Hematopoietic multipotent progenitor cell treated with erythropoietin and hydrocortisone succinate and interleukin-3 and kit ligand, for 8 days (in vitro differentiated cells): ENCODE results near the gene WIPI1.
A peak's percentile ranks its signal among the peaks of the same experiment; 100 is the strongest.
"Not testable (repeated sequence)": the region's sequence is repeated elsewhere in the genome, so short reads cannot be mapped to it uniquely, and the experiment has no call there.

Source experiments
- DNase-seq: peaks from one replicate; pipeline ENCODE4 v3.0.0-alpha.2; 2015

The WIPI1 gene

GRCh38 chr17:68457168-68457538, at the start of gene WIPI1:
Gene WIPI1, minus strand, starts transcription at chr17:68457496. Its CDS starts 75 bp downstream, at chr17:68457421.
- DNase-seq = peak; percentile 54

GRCh38 chr17:68505951-68506350, 48.7 kb upstream of the WIPI1 start:
- DNase-seq = no peak

GRCh38 chr17:68501074-68501473, 43.8 kb upstream of the WIPI1 start:
- no peak for DNase-seq

GRCh38 chr17:68499587-68499986, 42.3 kb upstream of the WIPI1 start:
- no peak for DNase-seq

- DNase-seq = peak; percentile 85
These were observed 41.4 kb upstream of the WIPI1 start for GRCh38 chr17:68498479-68499326.

- DNase-seq = peak; percentile 71
These were observed 40.6 kb upstream of the WIPI1 start for GRCh38 chr17:68497885-68498319.

- no peak for DNase-seq
These were observed 37.8 kb upstream of the WIPI1 start for GRCh38 chr17:68495081-68495480.

- DNase-seq = not testable (repeated sequence)
These were observed 35.2 kb upstream of the WIPI1 start for GRCh38 chr17:68492394-68493054.

GRCh38 chr17:68491381-68492231, 34.3 kb upstream of the WIPI1 start:
- peak; percentile 28 for DNase-seq

- DNase-seq = no peak
These were observed 32.6 kb upstream of the WIPI1 start for GRCh38 chr17:68489919-68490318.

GRCh38 chr17:68484458-68484857, 27.2 kb upstream of the WIPI1 start:
- no peak for DNase-seq

GRCh38 chr17:68482576-68483041, 25.3 kb upstream of the WIPI1 start:
- no peak for DNase-seq

- no peak for DNase-seq
These were observed 23.6 kb upstream of the WIPI1 start for GRCh38 chr17:68480885-68481284.

GRCh38 chr17:68470961-68471360, 13.7 kb upstream of the WIPI1 start:
- DNase-seq = no peak

- DNase-seq = no peak
These were observed 11.5 kb upstream of the WIPI1 start for GRCh38 chr17:68468788-68469187.

- DNase-seq = no peak
These were observed 11.0 kb upstream of the WIPI1 start for GRCh38 chr17:68468334-68468733.

GRCh38 chr17:68463211-68464019, 6.1 kb upstream of the WIPI1 start:
- DNase-seq = no peak

- peak; percentile 94 for DNase-seq
These were observed 5.3 kb upstream of the WIPI1 start for GRCh38 chr17:68462381-68463210.

- DNase-seq = peak; percentile 78
These were observed 4.3 kb upstream of the WIPI1 start for GRCh38 chr17:68461589-68461988.

GRCh38 chr17:68461122-68461539, 3.8 kb upstream of the WIPI1 start:
- DNase-seq = peak; percentile 38

GRCh38 chr17:68460715-68461114, 3.4 kb upstream of the WIPI1 start:
- DNase-seq = no peak
